CD4-positive, alpha-beta T cell treated with Interleukin-15 for 4 hours (primary cell): ENCODE results near the gene ATP2C2.
"Not testable (repeated sequence)": the region's sequence is repeated elsewhere in the genome, so short reads cannot be mapped to it uniquely, and the experiment has no call there.

Experiments used
- DNase-seq: peaks from one replicate; pipeline ENCODE4 v3.0.0-alpha.2; 2020; ENCODE audit warnings: low spot score

Gene ATP2C2

GRCh38 chr16:84368308-84368996 lies at the start of gene ATP2C2:
Gene ATP2C2 (plus strand): TSS chr16:84368538. CDS start chr16:84368616, 78 bp downstream.
- DNase-seq = no peak

- no peak for DNase-seq
These were observed 49.1 kb upstream of the ATP2C2 start for GRCh38 chr16:84319146-84319760.

DNA sequence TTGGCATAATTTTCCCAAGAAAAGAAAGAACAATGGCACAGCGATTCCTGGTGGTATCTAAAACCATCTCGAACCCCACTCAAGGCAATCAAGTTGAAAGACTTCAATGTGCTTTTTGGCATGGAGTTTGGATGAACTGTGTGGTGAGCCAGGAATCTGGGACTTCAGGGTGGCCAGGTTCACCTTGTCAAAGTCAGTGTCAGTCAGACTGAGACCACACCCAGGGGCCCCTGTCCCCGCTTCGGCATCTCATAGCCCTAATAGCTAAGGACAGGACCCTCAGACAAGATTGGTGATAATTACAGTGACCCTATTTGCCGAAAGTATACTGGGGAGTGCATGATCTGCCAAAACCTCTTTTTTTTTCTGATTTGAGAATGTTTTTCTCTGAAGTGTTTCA lies 47.8 kb upstream of the ATP2C2 start:
- no peak for DNase-seq

DNA sequence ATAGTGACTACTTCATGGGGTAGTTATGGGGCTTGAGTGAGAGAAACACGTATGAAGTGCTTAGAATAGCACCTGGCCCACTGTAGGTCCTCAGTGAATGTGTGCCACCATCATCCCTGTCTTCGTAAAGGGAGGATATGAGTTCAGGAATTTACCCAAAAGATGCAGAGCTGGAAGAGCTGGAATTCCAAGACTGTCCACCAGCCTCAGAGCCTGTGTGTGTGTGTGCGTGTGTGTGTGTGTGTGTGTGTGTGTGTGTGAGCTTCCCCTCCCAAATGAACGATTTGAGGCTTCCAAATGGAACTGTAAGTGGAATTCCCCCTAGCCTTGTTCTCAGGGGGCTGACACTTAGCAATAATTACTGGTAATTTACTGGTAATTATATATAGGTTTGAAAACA lies 46.4 kb upstream of the ATP2C2 start:
- DNase-seq = no peak

- no peak for DNase-seq
These were observed 45.6 kb upstream of the ATP2C2 start for GRCh38 chr16:84322749-84323148.

- DNase-seq = no peak
These were observed 44.7 kb upstream of the ATP2C2 start for GRCh38 chr16:84323606-84324005.

GRCh38 chr16:84324434-84325262 lies 43.7 kb upstream of the ATP2C2 start:
- DNase-seq = no peak

GRCh38 chr16:84326545-84326944 lies 41.8 kb upstream of the ATP2C2 start:
- DNase-seq = no peak

DNA sequence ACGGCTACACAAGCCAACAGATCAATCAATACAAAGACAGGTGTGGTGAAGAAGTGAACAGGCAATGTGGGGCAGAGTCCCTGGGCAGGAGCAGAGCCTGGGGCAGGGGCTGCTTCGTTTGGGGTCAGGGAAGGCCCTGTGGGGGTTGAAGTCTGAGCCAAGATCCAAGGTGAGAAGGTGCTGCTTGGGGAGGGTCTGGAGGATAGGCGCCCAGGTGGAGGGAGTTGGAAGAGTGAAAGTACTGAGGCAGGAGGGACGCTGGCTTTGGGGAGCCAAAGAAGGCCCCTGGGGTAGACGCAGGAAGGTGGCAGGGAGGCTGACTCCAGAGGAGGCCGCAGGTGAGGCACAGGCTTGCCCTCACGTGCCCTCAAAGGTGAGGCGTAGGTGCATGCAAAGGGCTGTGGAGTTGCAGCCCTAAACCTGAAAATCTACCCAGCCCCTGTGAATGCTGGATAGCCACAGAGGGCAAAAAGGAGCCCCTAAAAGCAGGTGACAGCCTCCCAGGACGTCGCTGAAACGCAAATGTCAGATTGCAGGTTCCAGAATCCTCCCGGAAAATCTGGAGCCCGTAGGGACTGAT lies 40.3 kb upstream of the ATP2C2 start:
- DNase-seq = no peak

- DNase-seq = no peak
These were observed 39.3 kb upstream of the ATP2C2 start for GRCh38 chr16:84329016-84329415.

DNA sequence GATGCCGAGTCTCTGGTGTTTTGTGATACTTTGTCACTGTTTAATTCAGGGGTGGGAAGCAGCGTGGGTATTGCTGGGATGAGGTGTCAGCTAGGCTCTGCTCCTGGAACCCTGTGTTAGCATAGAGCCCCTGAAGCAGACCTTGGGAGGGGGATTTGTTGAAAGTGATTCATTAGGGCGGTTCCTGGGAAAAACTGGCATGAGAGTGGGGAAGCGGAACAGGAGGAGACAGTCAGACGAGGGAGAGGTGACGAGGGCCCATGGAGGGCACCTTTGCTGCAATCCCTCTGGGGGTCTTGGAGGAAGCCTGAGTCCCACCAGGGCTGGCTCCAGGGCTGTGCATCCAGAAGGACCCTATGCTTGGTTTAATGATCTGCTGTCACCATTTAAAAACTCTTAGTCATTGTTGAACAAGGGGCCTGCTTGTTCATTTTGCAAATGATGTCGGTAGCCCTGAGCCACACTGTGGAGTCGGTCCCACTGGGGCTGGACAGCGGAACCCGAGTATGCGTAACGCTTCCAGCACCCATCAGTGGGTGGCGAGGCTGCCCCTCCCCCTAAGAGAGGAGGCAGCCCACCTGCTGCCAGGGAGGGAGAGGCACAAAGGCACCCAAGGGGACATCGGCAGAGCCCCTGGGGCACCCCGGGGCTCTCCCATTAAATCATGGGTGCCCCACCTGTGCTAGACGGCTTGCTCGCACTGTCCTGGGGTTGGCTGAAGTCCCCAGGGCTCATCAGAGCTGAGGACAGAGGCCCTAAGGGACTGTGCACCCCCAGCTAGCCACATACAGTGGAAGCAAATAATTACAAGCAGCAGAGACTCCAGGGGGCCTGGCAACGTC lies 38.3 kb upstream of the ATP2C2 start:
- no peak for DNase-seq

- no peak for DNase-seq
These were observed 37.7 kb upstream of the ATP2C2 start for GRCh38 chr16:84330685-84331050.

GRCh38 chr16:84331998-84332780 lies 36.1 kb upstream of the ATP2C2 start:
- no peak for DNase-seq

DNA sequence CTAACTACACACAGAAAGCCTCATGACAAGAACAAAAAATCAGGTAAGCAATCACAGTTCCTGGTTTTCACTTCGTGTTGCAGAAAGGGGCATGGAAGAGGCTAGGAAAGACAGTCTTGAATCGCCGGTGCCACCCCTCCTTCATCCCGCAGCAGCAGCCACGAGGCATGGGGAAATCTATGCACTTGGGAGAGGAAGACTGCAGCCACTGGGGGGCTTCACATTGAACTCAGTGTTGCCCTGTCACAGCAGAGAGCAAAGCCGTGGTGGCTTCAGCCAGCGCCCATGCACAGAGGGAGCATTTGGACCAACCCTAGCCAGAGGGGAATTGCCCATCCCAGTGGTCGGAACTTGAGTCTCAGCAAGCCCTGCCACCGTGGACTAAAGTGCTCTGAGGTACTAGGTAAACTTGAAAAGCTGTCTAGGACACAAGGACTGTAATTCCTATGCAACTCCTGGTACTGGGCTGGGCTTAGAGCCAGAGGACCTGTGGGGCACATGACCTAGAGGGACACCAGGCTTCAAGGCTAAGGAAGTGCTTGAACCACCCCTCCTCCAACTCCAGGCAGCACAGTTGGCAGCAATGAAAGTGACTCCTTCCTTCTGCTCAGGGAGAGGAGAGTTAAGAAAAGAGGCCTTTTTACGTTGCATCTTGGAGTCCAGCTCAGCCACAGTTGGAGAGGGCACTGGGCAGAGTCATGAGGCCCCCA lies 35.2 kb upstream of the ATP2C2 start:
- no peak for DNase-seq

- no peak for DNase-seq
These were observed 34.3 kb upstream of the ATP2C2 start for GRCh38 chr16:84334058-84334457.

- no peak for DNase-seq
These were observed 33.9 kb upstream of the ATP2C2 start for GRCh38 chr16:84334482-84334881.

DNA sequence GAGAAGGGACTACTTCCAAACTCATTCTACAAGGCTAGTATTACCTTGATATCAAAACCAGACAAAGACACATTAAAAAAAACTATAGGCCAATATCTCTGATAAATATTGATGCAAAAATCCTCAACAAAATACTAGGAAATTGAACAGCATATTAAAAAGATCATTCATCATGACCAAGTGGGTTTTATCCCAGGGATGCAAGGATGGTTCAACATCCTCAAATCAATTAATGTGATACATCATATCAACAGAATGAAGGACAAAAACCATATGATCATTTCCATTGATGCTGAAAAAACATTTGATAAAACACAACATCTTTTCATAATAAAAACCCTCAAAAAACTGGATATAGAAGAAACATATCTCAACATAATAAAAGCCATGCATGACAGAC lies 31.1 kb upstream of the ATP2C2 start:
- DNase-seq = not testable (repeated sequence)

DNA sequence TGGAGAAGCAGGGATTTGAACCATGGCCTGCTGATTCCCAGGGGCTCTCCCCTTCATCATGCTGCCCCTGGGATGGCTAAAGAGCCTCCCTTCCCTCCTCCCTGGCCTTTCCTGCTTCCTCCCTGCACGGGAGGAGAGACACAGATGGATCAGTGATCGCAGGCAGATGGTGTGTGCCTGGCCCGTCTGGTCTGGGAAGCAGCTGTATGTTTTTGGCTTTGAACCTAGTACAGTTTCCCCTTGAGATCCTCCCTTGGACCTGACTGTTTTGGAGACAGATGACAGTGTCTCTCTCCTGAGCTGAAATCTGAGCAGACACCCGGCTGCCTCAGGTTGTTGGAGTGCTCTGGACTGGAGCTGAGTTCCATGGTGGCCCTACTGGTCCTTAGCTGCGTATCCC lies 29.0 kb upstream of the ATP2C2 start:
- DNase-seq = no peak

- DNase-seq = no peak
These were observed 28.6 kb upstream of the ATP2C2 start for GRCh38 chr16:84339766-84340165.

- DNase-seq = no peak
These were observed 27.9 kb upstream of the ATP2C2 start for GRCh38 chr16:84340325-84341040.
